ENCODE measurements around the gene TPST1. TPM values are rescaled to one million over a fixed set of nuclear protein-coding genes. Genes with fewer than 3 reads are reported as not detected.

TPST1 gene
- total RNA-seq, 1 experiment from 2014 or later = 51.0 TPM

- Histone ChIP-seq H3K36me3 (no peaks in the 10 kb centered on the region), H3K4me1 (replicated peaks) (peaks cover 7% of the 10 kb centered on the region), H3K9me3 (replicated peaks) (0 out of 2 replicates have a peak, but pooled peaks cover 2% of the 10 kb centered on the region), H3K4me3 (no peak overlapping the region), H3K27ac (no peak overlapping the region), H3K27me3 (replicated peaks) (no peaks in the 10 kb centered on the region)
- no peak for DNase-seq (ENCODE audit: low read depth in 1 of 2, low spot score in 2 of 2)
These were observed 26.9 kb upstream of the TPST1 start for GRCh38 chr7:66178258-66178657.

- no peaks in the 10 kb centered on the region for H3K27me3 ChIP-seq (replicated peaks)
- no peak overlapping the region for H3K4me3 ChIP-seq
- no peaks in the 10 kb centered on the region for H3K36me3 ChIP-seq
- H3K4me1 ChIP-seq (replicated peaks) = no peaks in the 10 kb centered on the region
- H3K9me3 ChIP-seq (replicated peaks) = 0 out of 2 replicates have a peak, but pooled peaks cover 2% of the 10 kb centered on the region
- H3K27ac ChIP-seq = no peak overlapping the region
- no peak for DNase-seq (ENCODE audit: low read depth in 1 of 2, low spot score in 2 of 2)
These were observed 23.8 kb upstream of the TPST1 start for GRCh38 chr7:66181329-66181728.

GRCh38 chr7:66181845-66182244 is 23.3 kb upstream of the TPST1 start:
- no peaks in the 10 kb centered on the region for H3K27me3 ChIP-seq (replicated peaks)
- H3K4me3 ChIP-seq = no peak overlapping the region
- no peaks in the 10 kb centered on the region for H3K4me1 ChIP-seq (replicated peaks)
- DNase-seq (ENCODE audit: low read depth in 1 of 2, low spot score in 2 of 2) = no peak
- no peak overlapping the region for H3K27ac ChIP-seq
- no peaks in the 10 kb centered on the region for H3K36me3 ChIP-seq
- 0 out of 2 replicates have a peak, but pooled peaks cover 2% of the 10 kb centered on the region for H3K9me3 ChIP-seq (replicated peaks)

GRCh38 chr7:66182920-66183319 is 22.2 kb upstream of the TPST1 start:
- Histone ChIP-seq H3K4me3 (no peak overlapping the region), H3K4me1 (replicated peaks) (no peaks in the 10 kb centered on the region), H3K27ac (no peak overlapping the region), H3K27me3 (replicated peaks) (no peaks in the 10 kb centered on the region), H3K36me3 (no peaks in the 10 kb centered on the region), H3K9me3 (replicated peaks) (0 out of 2 replicates have a peak, but pooled peaks cover 2% of the 10 kb centered on the region)
- no peak for DNase-seq (ENCODE audit: low read depth in 1 of 2, low spot score in 2 of 2)

- Histone ChIP-seq H3K27me3 (replicated peaks) (no peaks in the 10 kb centered on the region), H3K4me3 (no peak overlapping the region), H3K4me1 (replicated peaks) (no peaks in the 10 kb centered on the region), H3K27ac (no peak overlapping the region), H3K9me3 (replicated peaks) (no peaks in the 10 kb centered on the region), H3K36me3 (no peaks in the 10 kb centered on the region)
- no peak for DNase-seq (ENCODE audit: low read depth in 1 of 2, low spot score in 2 of 2)
These were observed 21.4 kb upstream of the TPST1 start for GRCh38 chr7:66183700-66184099.

- Histone ChIP-seq H3K36me3 (no peaks in the 10 kb centered on the region), H3K27me3 (replicated peaks) (no peaks in the 10 kb centered on the region), H3K4me3 (no peak overlapping the region), H3K27ac (no peak overlapping the region), H3K4me1 (replicated peaks) (no peaks in the 10 kb centered on the region), H3K9me3 (replicated peaks) (no peaks in the 10 kb centered on the region)
- no peak for DNase-seq (ENCODE audit: low read depth in 1 of 2, low spot score in 2 of 2)
These were observed 19.4 kb upstream of the TPST1 start for GRCh38 chr7:66185680-66186187.

GRCh38 chr7:66186991-66187390 is 18.1 kb upstream of the TPST1 start:
- no peak overlapping the region for H3K4me3 ChIP-seq
- H3K4me1 ChIP-seq (replicated peaks) = no peaks in the 10 kb centered on the region
- H3K27ac ChIP-seq = no peak overlapping the region
- H3K9me3 ChIP-seq (replicated peaks) = no peaks in the 10 kb centered on the region
- no peak for DNase-seq (ENCODE audit: low read depth in 1 of 2, low spot score in 2 of 2)
- no peaks in the 10 kb centered on the region for H3K36me3 ChIP-seq
- no peaks in the 10 kb centered on the region for H3K27me3 ChIP-seq (replicated peaks)

GRCh38 chr7:66187905-66188304 is 17.2 kb upstream of the TPST1 start:
- Histone ChIP-seq H3K36me3 (no peaks in the 10 kb centered on the region), H3K27ac (no peak overlapping the region), H3K27me3 (replicated peaks) (no peaks in the 10 kb centered on the region), H3K4me1 (replicated peaks) (no peaks in the 10 kb centered on the region), H3K9me3 (replicated peaks) (no peaks in the 10 kb centered on the region), H3K4me3 (no peak overlapping the region)
- no peak for DNase-seq (ENCODE audit: low read depth in 1 of 2, low spot score in 2 of 2)

GRCh38 chr7:66188645-66189044 is 16.5 kb upstream of the TPST1 start:
- Histone ChIP-seq H3K4me3 (no peak overlapping the region), H3K27me3 (replicated peaks) (no peaks in the 10 kb centered on the region), H3K27ac (no peak overlapping the region), H3K36me3 (no peaks in the 10 kb centered on the region), H3K9me3 (replicated peaks) (no peaks in the 10 kb centered on the region), H3K4me1 (replicated peaks) (no peaks in the 10 kb centered on the region)
- DNase-seq (ENCODE audit: low read depth in 1 of 2, low spot score in 2 of 2) = no peak

GRCh38 chr7:66189695-66190503 is 15.2 kb upstream of the TPST1 start:
- no peaks in the 10 kb centered on the region for H3K27me3 ChIP-seq (replicated peaks)
- no peak for DNase-seq (ENCODE audit: low read depth in 1 of 2, low spot score in 2 of 2)
- H3K4me3 ChIP-seq = no peak overlapping the region
- H3K36me3 ChIP-seq = no peaks in the 10 kb centered on the region
- H3K27ac ChIP-seq = no peak overlapping the region
- H3K4me1 ChIP-seq (replicated peaks) = no peaks in the 10 kb centered on the region
- H3K9me3 ChIP-seq (replicated peaks) = no peaks in the 10 kb centered on the region

GRCh38 chr7:66190504-66190857 is 14.7 kb upstream of the TPST1 start:
- H3K4me3 ChIP-seq = no peak overlapping the region
- no peak for DNase-seq (ENCODE audit: low read depth in 1 of 2, low spot score in 2 of 2)
- no peaks in the 10 kb centered on the region for H3K27me3 ChIP-seq (replicated peaks)
- H3K36me3 ChIP-seq = no peaks in the 10 kb centered on the region
- no peaks in the 10 kb centered on the region for H3K4me1 ChIP-seq (replicated peaks)
- H3K9me3 ChIP-seq (replicated peaks) = no peaks in the 10 kb centered on the region
- H3K27ac ChIP-seq = no peak overlapping the region

GRCh38 chr7:66193146-66193725 is 11.9 kb upstream of the TPST1 start:
- H3K4me3 ChIP-seq = no peak overlapping the region
- no peaks in the 10 kb centered on the region for H3K4me1 ChIP-seq (replicated peaks)
- no peaks in the 10 kb centered on the region for H3K9me3 ChIP-seq (replicated peaks)
- H3K27me3 ChIP-seq (replicated peaks) = no peaks in the 10 kb centered on the region
- H3K27ac ChIP-seq = no peak overlapping the region
- no peak for DNase-seq (ENCODE audit: low read depth in 1 of 2, low spot score in 2 of 2)
- H3K36me3 ChIP-seq = no peaks in the 10 kb centered on the region

- H3K27me3 ChIP-seq (replicated peaks) = no peaks in the 10 kb centered on the region
- H3K4me3 ChIP-seq = no peak overlapping the region
- no peaks in the 10 kb centered on the region for H3K36me3 ChIP-seq
- H3K27ac ChIP-seq = no peak overlapping the region
- H3K9me3 ChIP-seq (replicated peaks) = no peaks in the 10 kb centered on the region
- no peak for DNase-seq (ENCODE audit: low read depth in 1 of 2, low spot score in 2 of 2)
- no peaks in the 10 kb centered on the region for H3K4me1 ChIP-seq (replicated peaks)
These were observed 6.7 kb upstream of the TPST1 start for GRCh38 chr7:66198469-66198868.

GRCh38 chr7:66198956-66199355 is 6.2 kb upstream of the TPST1 start:
- no peak for DNase-seq (ENCODE audit: low read depth in 1 of 2, low spot score in 2 of 2)
- Histone ChIP-seq H3K4me1 (replicated peaks) (no peaks in the 10 kb centered on the region), H3K27ac (no peak overlapping the region), H3K9me3 (replicated peaks) (no peaks in the 10 kb centered on the region), H3K4me3 (no peak overlapping the region), H3K36me3 (no peaks in the 10 kb centered on the region), H3K27me3 (replicated peaks) (no peaks in the 10 kb centered on the region)
